ENCODE data around the gene KCNS3. TPM values are rescaled to one million over a fixed set of nuclear protein-coding genes. Genes with fewer than 3 reads are reported as not detected.

The KCNS3 gene, protein sequence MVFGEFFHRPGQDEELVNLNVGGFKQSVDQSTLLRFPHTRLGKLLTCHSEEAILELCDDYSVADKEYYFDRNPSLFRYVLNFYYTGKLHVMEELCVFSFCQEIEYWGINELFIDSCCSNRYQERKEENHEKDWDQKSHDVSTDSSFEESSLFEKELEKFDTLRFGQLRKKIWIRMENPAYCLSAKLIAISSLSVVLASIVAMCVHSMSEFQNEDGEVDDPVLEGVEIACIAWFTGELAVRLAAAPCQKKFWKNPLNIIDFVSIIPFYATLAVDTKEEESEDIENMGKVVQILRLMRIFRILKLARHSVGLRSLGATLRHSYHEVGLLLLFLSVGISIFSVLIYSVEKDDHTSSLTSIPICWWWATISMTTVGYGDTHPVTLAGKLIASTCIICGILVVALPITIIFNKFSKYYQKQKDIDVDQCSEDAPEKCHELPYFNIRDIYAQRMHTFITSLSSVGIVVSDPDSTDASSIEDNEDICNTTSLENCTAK
- total RNA-seq (2021; ENCODE audit: unreplicated experiment) (1.7 TPM), Bru-seq, nascent RNA (percentile 29 among the genes with signal in this experiment), BruChase-seq, experiment 1, labeled RNA remaining after a 2-hour chase (percentile 23 among the genes with signal in this experiment), BruChase-seq, experiment 2, labeled RNA remaining after a 6-hour chase (percentile 22 among the genes with signal in this experiment)
- 2.9 TPM for polyA plus RNA-seq (2012; ENCODE audit: insufficient read length)
- long read RNA-seq, partial matches to known transcripts = 0 of 3 reads
- long read RNA-seq, other reads (novel, unspliced or antisense) = 1 of 3 reads

DNA sequence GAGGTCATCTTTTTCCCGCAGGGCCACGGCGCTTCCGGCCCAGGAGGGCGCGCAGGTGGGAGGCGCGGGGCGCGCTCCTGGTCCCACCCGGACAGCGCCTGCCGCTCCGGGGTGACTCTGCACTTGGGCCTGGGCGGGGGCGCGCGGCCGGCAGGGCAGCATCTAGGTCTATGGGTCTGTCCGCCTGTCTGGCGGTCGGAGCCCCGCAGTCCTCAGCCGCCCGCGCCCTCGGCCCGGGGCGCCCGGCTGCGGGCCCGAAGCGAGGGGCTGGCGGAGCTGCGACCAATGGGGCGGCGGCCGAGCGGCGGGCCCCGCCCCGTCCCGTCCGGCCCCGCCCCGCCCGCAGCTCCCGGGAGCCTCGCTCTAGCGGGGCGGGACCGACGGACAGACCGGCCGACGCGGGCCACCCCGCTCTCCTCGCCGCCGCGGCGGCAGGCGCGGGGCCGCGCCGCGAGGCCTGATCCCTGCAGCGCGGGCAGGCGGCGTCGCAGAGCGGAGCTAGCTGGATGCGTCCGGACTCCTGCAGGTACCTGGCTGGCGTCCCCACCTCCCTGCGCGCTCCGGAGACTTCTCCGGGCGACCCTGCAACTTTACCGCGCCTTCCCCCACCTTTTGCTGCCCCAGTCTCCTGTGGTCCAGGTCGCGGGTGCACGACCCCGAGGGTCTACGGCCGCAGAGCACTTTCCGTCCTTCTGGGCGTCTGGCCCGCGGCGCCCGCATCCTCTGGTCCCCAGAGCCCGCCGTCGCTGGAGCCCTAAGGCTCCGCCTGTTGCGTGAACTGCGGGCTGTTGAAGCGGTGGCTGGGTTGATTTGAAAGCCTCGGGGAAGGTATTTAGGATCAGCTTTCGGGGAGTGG is at the start of gene KCNS3:
Gene KCNS3 (plus strand): TSS at position 387 of the 856 bp plus-strand sequence. CDS start 52,342 bp downstream, outside the sequence.
- Histone ChIP-seq H3K4me3 (ENCODE audit: low read depth in 2 of 2, low read length in 2 of 2) (peak within 1 kb of the TSS; percentile 38 to 50), H3K27me3 (ENCODE audit: control insufficient read depth, insufficient read depth, low read length) (peaks cover 21% of the 10 kb centered on the region; the same call in 1 of the 2 replicates), H3K27ac (ENCODE audit: low read length) (no peak within 1 kb of the TSS), H3K36me3 (ENCODE audit: control insufficient read depth, insufficient read depth, low read length) (no peaks in the 10 kb centered on the region), H3K4me1 (ENCODE audit: control insufficient read depth, insufficient read depth, low read length) (peaks cover 5% of the 10 kb centered on the region; the same call in 1 of the 2 replicates), H3K9me3 (ENCODE audit: control insufficient read depth, insufficient read depth, low read depth, low read length) (no peaks in the 10 kb centered on the region)
- BruUV-seq (replicated peaks) = no TSS peak
- ATAC-seq (peak; percentile 89), DNase-seq (ENCODE audit: low read depth, low spot score) (no peak)
- intact Hi-C loops (cut with micrococcal nuclease; ENCODE audit: unreplicated experiment) = no loop called here
- TF ChIP-seq, protein P1, sequence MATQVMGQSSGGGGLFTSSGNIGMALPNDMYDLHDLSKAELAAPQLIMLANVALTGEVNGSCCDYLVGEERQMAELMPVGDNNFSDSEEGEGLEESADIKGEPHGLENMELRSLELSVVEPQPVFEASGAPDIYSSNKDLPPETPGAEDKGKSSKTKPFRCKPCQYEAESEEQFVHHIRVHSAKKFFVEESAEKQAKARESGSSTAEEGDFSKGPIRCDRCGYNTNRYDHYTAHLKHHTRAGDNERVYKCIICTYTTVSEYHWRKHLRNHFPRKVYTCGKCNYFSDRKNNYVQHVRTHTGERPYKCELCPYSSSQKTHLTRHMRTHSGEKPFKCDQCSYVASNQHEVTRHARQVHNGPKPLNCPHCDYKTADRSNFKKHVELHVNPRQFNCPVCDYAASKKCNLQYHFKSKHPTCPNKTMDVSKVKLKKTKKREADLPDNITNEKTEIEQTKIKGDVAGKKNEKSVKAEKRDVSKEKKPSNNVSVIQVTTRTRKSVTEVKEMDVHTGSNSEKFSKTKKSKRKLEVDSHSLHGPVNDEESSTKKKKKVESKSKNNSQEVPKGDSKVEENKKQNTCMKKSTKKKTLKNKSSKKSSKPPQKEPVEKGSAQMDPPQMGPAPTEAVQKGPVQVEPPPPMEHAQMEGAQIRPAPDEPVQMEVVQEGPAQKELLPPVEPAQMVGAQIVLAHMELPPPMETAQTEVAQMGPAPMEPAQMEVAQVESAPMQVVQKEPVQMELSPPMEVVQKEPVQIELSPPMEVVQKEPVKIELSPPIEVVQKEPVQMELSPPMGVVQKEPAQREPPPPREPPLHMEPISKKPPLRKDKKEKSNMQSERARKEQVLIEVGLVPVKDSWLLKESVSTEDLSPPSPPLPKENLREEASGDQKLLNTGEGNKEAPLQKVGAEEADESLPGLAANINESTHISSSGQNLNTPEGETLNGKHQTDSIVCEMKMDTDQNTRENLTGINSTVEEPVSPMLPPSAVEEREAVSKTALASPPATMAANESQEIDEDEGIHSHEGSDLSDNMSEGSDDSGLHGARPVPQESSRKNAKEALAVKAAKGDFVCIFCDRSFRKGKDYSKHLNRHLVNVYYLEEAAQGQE (IDR thresholded peaks at IDR 0.05; ENCODE audit: insufficient read depth in 1 of 2, low read depth in 2 of 2, low read length in 1 of 2) = no peak
- TF ChIP-seq SIN3A (IDR thresholded peaks at IDR 0.05; ENCODE audit: borderline replicate concordance, insufficient read depth, low read depth, low read length) = no peak
- TF ChIP-seq TCF7L2 (IDR thresholded peaks at IDR 0.05; ENCODE audit: low read depth, low read length) = no peak
- TF ChIP-seq, protein P2, sequence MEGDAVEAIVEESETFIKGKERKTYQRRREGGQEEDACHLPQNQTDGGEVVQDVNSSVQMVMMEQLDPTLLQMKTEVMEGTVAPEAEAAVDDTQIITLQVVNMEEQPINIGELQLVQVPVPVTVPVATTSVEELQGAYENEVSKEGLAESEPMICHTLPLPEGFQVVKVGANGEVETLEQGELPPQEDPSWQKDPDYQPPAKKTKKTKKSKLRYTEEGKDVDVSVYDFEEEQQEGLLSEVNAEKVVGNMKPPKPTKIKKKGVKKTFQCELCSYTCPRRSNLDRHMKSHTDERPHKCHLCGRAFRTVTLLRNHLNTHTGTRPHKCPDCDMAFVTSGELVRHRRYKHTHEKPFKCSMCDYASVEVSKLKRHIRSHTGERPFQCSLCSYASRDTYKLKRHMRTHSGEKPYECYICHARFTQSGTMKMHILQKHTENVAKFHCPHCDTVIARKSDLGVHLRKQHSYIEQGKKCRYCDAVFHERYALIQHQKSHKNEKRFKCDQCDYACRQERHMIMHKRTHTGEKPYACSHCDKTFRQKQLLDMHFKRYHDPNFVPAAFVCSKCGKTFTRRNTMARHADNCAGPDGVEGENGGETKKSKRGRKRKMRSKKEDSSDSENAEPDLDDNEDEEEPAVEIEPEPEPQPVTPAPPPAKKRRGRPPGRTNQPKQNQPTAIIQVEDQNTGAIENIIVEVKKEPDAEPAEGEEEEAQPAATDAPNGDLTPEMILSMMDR (IDR thresholded peaks at IDR 0.05) = no peak
- TF ChIP-seq POLR2AphosphoS5 (IDR thresholded peaks at IDR 0.05; ENCODE audit: low read depth, low read length) = no peak
- ChIA-PET POLR2A (no interaction called here), CTCF (no interaction called here)
- in situ Hi-C loops (cut with HindIII; ENCODE audit: low pct_unique_long_range_greater_than_20kb, low sequenced_read_pairs) = no loop called here

Data from Panc1 (cell line).